Measurements from ENCODE around the gene C1QTNF12.

GRCh38 chr1:1259540-1259939, 13.0 kb upstream of the C1QTNF12 start:
- no peak for TF ChIP-seq POLR2A (IDR thresholded peaks at IDR 0.05)
- TF ChIP-seq CTCF (IDR thresholded peaks at IDR 0.05): no peak
- no peak for TF ChIP-seq POLR2AphosphoS5 (IDR thresholded peaks at IDR 0.05)

Data from breast epithelium (tissue), 3 donors.